HL-60 (cell line): ENCODE measurements around the gene CREB3L1.

ENCODE experiments used
- DNase-seq, 2 experiments: peaks; one replicate each; pipeline ENCODE4 v3.0.0-alpha.2; 2010 to 2020; ENCODE audit warnings: low read depth in 1 of 2, low spot score in 1 of 2
- H3K27ac ChIP-seq: fragments of 250-450 bp; sonication (Bioruptor Pico); replicated peaks from 2 replicates; pipeline ENCODE4 v1.5.1; 2020; ENCODE audit warnings: mild to moderate bottlenecking, moderate library complexity
- H3K27me3 ChIP-seq: fragments of 250-450 bp; sonication (Bioruptor Pico); 2 replicates; pipeline ENCODE4 v1.5.1; 2021; ENCODE audit warnings: mild to moderate bottlenecking, moderate library complexity; ENCODE audit not compliant: insufficient read depth, poor library complexity, severe bottlenecking
- H3K4me3 ChIP-seq: replicated peaks from 2 replicates; pipeline ENCODE4 v1.5.1; 2011; ENCODE audit warnings: mild to moderate bottlenecking, control low read depth, low read length; ENCODE audit not compliant: insufficient read depth
- GABPA ChIP-seq: IDR thresholded peaks from 2 replicates; pipeline ENCODE4 v1.6.1; 2012; ENCODE audit warnings: low read depth
- POLR2AphosphoS5 ChIP-seq: IDR thresholded peaks from 2 replicates; pipeline ENCODE4 v1.6.1; 2012; ENCODE audit warnings: low read depth
- SPI1 ChIP-seq: IDR thresholded peaks from 2 replicates; pipeline ENCODE4 v1.6.1; 2012; ENCODE audit warnings: low read depth, mild to moderate bottlenecking, borderline replicate concordance
- TF ChIP-seq, protein P1 (sequence below): IDR thresholded peaks from one replicate; pipeline ENCODE4 v1.5.1; 2011; ENCODE audit warnings: low read length, control low read depth, inconsistent platforms; ENCODE audit not compliant: insufficient read depth
- TF ChIP-seq, protein P2 (sequence below): IDR thresholded peaks from 2 replicates; pipeline ENCODE4 v1.6.1; 2012; ENCODE audit warnings: low read depth; ENCODE audit not compliant: insufficient replicate concordance

CREB3L1 gene

DNA sequence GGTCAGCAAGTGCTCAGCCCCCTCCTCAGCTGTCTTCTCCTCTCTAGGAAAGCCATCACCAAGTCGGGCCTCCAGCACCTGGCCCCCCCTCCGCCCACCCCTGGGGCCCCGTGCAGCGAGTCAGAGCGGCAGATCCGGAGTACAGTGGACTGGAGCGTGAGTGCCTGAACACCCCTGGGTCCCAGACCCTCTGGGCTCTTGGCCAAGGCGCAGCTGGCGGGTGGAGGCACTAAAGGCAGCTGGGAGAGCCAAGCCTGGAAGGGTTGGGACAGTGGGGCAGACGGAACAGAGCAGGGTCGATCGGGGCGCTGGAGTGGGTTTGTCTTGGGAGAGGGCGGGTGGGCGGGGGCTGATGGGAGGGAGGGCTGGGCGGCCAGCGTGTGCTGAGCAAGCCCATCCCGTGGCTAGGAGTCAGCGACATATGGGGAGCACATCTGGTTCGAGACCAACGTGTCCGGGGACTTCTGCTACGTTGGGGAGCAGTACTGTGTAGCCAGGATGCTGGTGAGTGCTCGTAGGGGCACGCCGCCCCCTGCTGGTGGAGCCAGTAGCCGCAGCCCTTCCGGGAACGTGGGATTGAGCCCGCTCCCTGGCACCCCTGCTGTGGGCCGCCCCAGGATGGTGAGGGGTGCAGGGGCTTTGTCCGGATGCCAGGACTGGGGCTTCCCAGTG is 89.9 kb downstream of the CREB3L1 start:
- TF ChIP-seq SPI1 (no peak), GABPA (no peak), POLR2AphosphoS5 (peak; percentile 28; the same call in 1 of the 2 replicates)
- TF ChIP-seq, protein P1, sequence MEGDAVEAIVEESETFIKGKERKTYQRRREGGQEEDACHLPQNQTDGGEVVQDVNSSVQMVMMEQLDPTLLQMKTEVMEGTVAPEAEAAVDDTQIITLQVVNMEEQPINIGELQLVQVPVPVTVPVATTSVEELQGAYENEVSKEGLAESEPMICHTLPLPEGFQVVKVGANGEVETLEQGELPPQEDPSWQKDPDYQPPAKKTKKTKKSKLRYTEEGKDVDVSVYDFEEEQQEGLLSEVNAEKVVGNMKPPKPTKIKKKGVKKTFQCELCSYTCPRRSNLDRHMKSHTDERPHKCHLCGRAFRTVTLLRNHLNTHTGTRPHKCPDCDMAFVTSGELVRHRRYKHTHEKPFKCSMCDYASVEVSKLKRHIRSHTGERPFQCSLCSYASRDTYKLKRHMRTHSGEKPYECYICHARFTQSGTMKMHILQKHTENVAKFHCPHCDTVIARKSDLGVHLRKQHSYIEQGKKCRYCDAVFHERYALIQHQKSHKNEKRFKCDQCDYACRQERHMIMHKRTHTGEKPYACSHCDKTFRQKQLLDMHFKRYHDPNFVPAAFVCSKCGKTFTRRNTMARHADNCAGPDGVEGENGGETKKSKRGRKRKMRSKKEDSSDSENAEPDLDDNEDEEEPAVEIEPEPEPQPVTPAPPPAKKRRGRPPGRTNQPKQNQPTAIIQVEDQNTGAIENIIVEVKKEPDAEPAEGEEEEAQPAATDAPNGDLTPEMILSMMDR: peak; percentile 65
- DNase-seq: peak in 1 of 2 experiments; percentile 67
- H3K27me3 ChIP-seq: no peaks in the 10 kb centered on the region
- 0 out of 2 replicates have a peak overlapping the region, but pooled peaks have one; percentile 26 for H3K27ac ChIP-seq
- no peak overlapping the region for H3K4me3 ChIP-seq

DNA sequence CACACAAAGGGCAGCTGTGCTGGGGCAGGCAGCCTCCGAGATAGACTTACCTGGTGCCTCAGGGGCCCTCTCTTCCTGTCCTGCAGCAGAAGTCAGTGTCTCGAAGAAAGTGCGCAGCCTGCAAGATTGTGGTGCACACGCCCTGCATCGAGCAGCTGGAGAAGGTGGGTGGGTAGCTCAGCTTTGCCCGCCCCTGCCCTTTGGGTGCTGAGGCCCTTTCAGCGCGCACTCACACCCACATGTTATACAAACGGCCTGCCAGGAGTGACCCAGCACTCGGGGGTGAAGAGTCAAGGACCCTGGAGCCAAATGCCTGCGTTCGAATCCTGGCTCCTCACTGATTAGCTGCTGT is 90.4 kb downstream of the CREB3L1 start:
- Histone ChIP-seq H3K4me3 (no peak overlapping the region), H3K27ac (no peak overlapping the region), H3K27me3 (no peaks in the 10 kb centered on the region)
- no peak for DNase-seq
- TF ChIP-seq SPI1: no peak
- no peak for TF ChIP-seq GABPA
- TF ChIP-seq, protein P2, sequence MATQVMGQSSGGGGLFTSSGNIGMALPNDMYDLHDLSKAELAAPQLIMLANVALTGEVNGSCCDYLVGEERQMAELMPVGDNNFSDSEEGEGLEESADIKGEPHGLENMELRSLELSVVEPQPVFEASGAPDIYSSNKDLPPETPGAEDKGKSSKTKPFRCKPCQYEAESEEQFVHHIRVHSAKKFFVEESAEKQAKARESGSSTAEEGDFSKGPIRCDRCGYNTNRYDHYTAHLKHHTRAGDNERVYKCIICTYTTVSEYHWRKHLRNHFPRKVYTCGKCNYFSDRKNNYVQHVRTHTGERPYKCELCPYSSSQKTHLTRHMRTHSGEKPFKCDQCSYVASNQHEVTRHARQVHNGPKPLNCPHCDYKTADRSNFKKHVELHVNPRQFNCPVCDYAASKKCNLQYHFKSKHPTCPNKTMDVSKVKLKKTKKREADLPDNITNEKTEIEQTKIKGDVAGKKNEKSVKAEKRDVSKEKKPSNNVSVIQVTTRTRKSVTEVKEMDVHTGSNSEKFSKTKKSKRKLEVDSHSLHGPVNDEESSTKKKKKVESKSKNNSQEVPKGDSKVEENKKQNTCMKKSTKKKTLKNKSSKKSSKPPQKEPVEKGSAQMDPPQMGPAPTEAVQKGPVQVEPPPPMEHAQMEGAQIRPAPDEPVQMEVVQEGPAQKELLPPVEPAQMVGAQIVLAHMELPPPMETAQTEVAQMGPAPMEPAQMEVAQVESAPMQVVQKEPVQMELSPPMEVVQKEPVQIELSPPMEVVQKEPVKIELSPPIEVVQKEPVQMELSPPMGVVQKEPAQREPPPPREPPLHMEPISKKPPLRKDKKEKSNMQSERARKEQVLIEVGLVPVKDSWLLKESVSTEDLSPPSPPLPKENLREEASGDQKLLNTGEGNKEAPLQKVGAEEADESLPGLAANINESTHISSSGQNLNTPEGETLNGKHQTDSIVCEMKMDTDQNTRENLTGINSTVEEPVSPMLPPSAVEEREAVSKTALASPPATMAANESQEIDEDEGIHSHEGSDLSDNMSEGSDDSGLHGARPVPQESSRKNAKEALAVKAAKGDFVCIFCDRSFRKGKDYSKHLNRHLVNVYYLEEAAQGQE: no peak
- no peak for TF ChIP-seq POLR2AphosphoS5
- TF ChIP-seq, protein P1: no peak

DNA sequence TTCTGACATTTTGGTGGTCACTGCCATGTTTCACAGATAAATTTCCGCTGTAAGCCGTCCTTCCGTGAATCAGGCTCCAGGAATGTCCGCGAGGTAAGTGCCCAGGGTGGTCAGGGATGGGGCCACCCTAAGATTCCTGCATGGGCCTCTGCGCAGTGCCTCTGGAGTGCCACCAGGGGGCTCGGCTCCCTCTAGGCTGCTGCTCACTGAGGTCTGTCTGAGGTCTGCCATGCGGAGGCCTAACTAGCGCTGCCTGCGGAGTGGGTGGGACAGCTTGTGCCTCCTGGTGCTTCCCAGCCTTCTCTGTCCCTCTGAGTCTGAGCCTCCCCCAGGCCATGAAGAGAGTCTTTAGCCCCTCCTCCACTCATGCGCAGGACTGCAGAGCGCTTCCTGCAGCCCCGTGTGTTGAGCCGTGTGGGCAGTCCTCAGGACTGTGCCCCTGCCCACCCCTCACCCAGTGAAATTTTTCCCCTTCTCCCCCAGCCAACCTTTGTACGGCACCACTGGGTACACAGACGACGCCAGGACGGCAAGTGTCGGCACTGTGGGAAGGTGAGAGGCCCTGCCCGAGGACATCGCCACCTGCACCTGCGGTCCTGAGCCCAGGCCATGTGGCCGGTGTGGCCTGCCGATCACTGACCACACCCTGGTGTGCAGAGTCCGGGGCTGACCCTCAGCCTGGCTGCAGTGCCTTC is 92.1 kb downstream of the CREB3L1 start:
- TF ChIP-seq GABPA: no peak
- TF ChIP-seq, protein P1: peak; percentile 95
- Histone ChIP-seq H3K4me3 (no peak overlapping the region), H3K27me3 (no peaks in the 10 kb centered on the region), H3K27ac (no peak overlapping the region)
- DNase-seq: peak in 1 of 2 experiments; percentile 47

DNA sequence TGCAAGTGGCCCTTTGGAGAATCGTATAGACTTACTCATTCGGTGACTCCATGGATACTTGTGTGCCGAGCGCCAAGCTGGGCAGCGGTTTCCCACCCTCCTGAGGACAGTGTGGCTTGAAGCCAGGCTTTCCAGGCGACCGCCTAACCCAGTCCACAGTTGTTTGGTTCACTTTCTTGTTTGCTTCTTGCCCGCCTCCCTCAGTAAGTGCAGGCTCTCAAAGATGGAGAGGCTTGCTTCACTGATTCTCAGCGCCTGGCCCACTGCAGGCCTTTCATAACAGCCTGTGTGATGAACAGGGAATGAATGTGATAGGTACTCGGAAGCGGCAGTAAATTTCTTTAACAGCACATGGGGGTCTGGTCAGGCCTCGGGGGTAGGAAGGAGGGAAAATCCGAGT is 92.8 kb downstream of the CREB3L1 start:
- TF ChIP-seq GABPA: no peak
- TF ChIP-seq, protein P1: no peak
- TF ChIP-seq, protein P2: no peak
- TF ChIP-seq SPI1: no peak
- TF ChIP-seq POLR2AphosphoS5: no peak
- DNase-seq: no peak
- no peak overlapping the region for H3K4me3 ChIP-seq
- H3K27me3 ChIP-seq: no peaks in the 10 kb centered on the region
- H3K27ac ChIP-seq: no peak overlapping the region
